ENCODE data around the gene ANKRD6. TPM values are rescaled to one million over a fixed set of nuclear protein-coding genes. Genes with fewer than 3 reads are reported as not detected.
"Not testable (repeated sequence)": the region's sequence is repeated elsewhere in the genome, so short reads cannot be mapped to it uniquely, and the experiment has no call there.

The ANKRD6 gene
- total RNA-seq, 1 experiment from 2014 or later: 5.6 TPM

GRCh38 chr6:89640804-89641203, 207.9 kb downstream of the ANKRD6 start:
- Histone ChIP-seq H4K5ac (ENCODE audit: insufficient read length, low read depth, low read length) (no peak overlapping the region), H3K9me3 (ENCODE audit: control insufficient read depth, low read depth, low read length) (no peaks in the 10 kb centered on the region), H4K20me1 (ENCODE audit: control insufficient read depth, insufficient read depth, insufficient read length) (no peaks in the 10 kb centered on the region), H2BK15ac (ENCODE audit: low read depth, low read length) (no peak overlapping the region), H2BK12ac (ENCODE audit: insufficient read length, low read depth, low read length) (no peak overlapping the region), H4K8ac (replicated peaks; ENCODE audit: insufficient read length, low read depth, low read length) (no peak overlapping the region), H3K4ac (ENCODE audit: low read depth, low read length) (no peak overlapping the region), H3K4me1 (ENCODE audit: insufficient read depth, low read length) (no peaks in the 10 kb centered on the region), H2AFZ (ENCODE audit: low read length) (no peak overlapping the region), H3K27ac (ENCODE audit: insufficient read length, low read depth, low read length) (no peak overlapping the region), H2BK5ac (ENCODE audit: insufficient read length, low read length) (no peak overlapping the region), H3K27me3 (ENCODE audit: insufficient read depth, low read length) (no peaks in the 10 kb centered on the region), H3K18ac (ENCODE audit: insufficient read length, low read depth, low read length) (no peak overlapping the region), H3T11ph (ENCODE audit: low read length) (no peak overlapping the region), H2BK20ac (ENCODE audit: low read depth, low read length, poor library complexity, severe bottlenecking) (no peak overlapping the region), H3K79me1 (ENCODE audit: insufficient read depth, low read depth, low read length, poor library complexity, severe bottlenecking) (no peaks in the 10 kb centered on the region), H2BK120ac (ENCODE audit: low read depth, low read length, poor library complexity, severe bottlenecking) (no peak overlapping the region), H3K4me2 (ENCODE audit: insufficient read depth, insufficient read length, low read length) (no peak overlapping the region), H4K91ac (ENCODE audit: insufficient read length, low read depth, low read length) (no peak overlapping the region), H3K14ac (ENCODE audit: insufficient read depth, low read length) (no peak overlapping the region), H3K9ac (ENCODE audit: extremely low read depth, insufficient read length, low read length) (no peak overlapping the region), H3K23me2 (ENCODE audit: insufficient read length, low read depth, low read length, poor library complexity, severe bottlenecking) (no peaks in the 10 kb centered on the region), H2AK5ac (ENCODE audit: insufficient read length, low read length) (no peak overlapping the region), H3K23ac (ENCODE audit: insufficient read length, low read depth, low read length) (no peak overlapping the region), H3K79me2 (ENCODE audit: insufficient read depth, low read length) (no peaks in the 10 kb centered on the region), H3K56ac (ENCODE audit: insufficient read length, low read depth, low read length) (no peak overlapping the region)
- Mint-ChIP-seq H3K27me3 (ENCODE audit: low read depth) (no peaks in the 10 kb centered on the region), H3K36me3 (ENCODE audit: insufficient read depth in 1 of 3, low read depth in 3 of 3) (peaks cover 38 to 58% (median 48%) of the 10 kb centered on the region in 3 experiments), H3K4me1 (peaks cover 14% of the 10 kb centered on the region in 2 experiments), H3K4me3 (no peak overlapping the region), H3K9me3 (no peaks in the 10 kb centered on the region; a peak in 1 of 5 replicates), H3K27ac (no peak overlapping the region)
- no peak for DNase-seq
- no CpG with 5 or more reads among the region's 4 CpGs for WGBS (ENCODE audit: extremely low coverage, insufficient read length, low lambda C conversion rate)
- TF ChIP-seq CTCF (conservative IDR thresholded peaks at IDR 0.05): no peak

DNA sequence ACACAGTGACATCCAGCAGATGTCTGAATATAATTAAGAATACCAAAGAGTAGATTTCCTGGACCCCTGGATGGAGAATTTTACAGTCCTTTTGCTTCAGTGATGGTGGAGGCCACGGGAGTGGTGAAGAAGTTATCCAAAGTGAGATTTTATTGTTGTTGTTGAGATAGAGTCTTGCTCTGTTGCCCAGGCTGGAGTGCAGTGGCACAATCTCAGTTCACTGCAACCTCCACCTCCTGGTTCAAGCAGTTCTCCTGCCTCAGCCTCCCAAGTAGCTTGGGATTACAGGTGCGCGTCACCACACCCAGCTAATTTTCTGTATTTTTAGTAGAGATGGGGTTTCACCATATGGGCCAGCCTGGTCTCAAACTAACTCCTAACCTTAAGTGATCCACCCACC, 208.6 kb downstream of the ANKRD6 start:
- H3K9me3 Mint-ChIP-seq; H4K5ac ChIP-seq (ENCODE audit: insufficient read length, low read depth, low read length); H2BK20ac ChIP-seq (ENCODE audit: low read depth, low read length, poor library complexity, severe bottlenecking); H3K9me3 ChIP-seq (ENCODE audit: control insufficient read depth, low read depth, low read length); H2BK5ac ChIP-seq (ENCODE audit: insufficient read length, low read length); H3K23ac ChIP-seq (ENCODE audit: insufficient read length, low read depth, low read length); H4K20me1 ChIP-seq (ENCODE audit: control insufficient read depth, insufficient read depth, insufficient read length); H3K4me3 Mint-ChIP-seq; H3K18ac ChIP-seq (ENCODE audit: insufficient read length, low read depth, low read length); H3K27ac ChIP-seq (ENCODE audit: insufficient read length, low read depth, low read length); H3K79me2 ChIP-seq (ENCODE audit: insufficient read depth, low read length); H3K4ac ChIP-seq (ENCODE audit: low read depth, low read length); H2AFZ ChIP-seq (ENCODE audit: low read length); H3K9ac ChIP-seq (ENCODE audit: extremely low read depth, insufficient read length, low read length); H3K14ac ChIP-seq (ENCODE audit: insufficient read depth, low read length); H4K91ac ChIP-seq (ENCODE audit: insufficient read length, low read depth, low read length); DNase-seq; H3T11ph ChIP-seq (ENCODE audit: low read length); H3K56ac ChIP-seq (ENCODE audit: insufficient read length, low read depth, low read length); H3K79me1 ChIP-seq (ENCODE audit: insufficient read depth, low read depth, low read length, poor library complexity, severe bottlenecking); H3K27me3 ChIP-seq (ENCODE audit: insufficient read depth, low read length); H3K27me3 Mint-ChIP-seq (ENCODE audit: low read depth); H2BK12ac ChIP-seq (ENCODE audit: insufficient read length, low read depth, low read length); H4K8ac ChIP-seq (replicated peaks; ENCODE audit: insufficient read length, low read depth, low read length); H2AK5ac ChIP-seq (ENCODE audit: insufficient read length, low read length); H3K4me2 ChIP-seq (ENCODE audit: insufficient read depth, insufficient read length, low read length); H3K4me1 ChIP-seq (ENCODE audit: insufficient read depth, low read length); H2BK15ac ChIP-seq (ENCODE audit: low read depth, low read length); H3K23me2 ChIP-seq (ENCODE audit: insufficient read length, low read depth, low read length, poor library complexity, severe bottlenecking); H2BK120ac ChIP-seq (ENCODE audit: low read depth, low read length, poor library complexity, severe bottlenecking): not testable (repeated sequence)
- WGBS (ENCODE audit: extremely low coverage, insufficient read length, low lambda C conversion rate): no CpG with 5 or more reads among the region's 3 CpGs
- Mint-ChIP-seq H3K36me3 (ENCODE audit: insufficient read depth in 1 of 3, low read depth in 3 of 3) (peaks cover 46 to 58% (median 47%) of the 10 kb centered on the region in 3 experiments), H3K27ac (peak overlapping the region in 1 of 3 experiments; percentile 61; a peak in 1 of 7 replicates), H3K4me1 (peaks cover 14% of the 10 kb centered on the region in 2 experiments)
